HEK293T (cell line): ENCODE measurements around the gene PEX5.

Experiments
- ELF4 ChIP-seq: fragments of 450-650 bp; IDR thresholded peaks from 2 replicates; pipeline ENCODE4 v1.6.1; 2017; ENCODE audit warnings: antibody characterized with exemption
- HDGF ChIP-seq: fragments of 450-650 bp; IDR thresholded peaks from 2 replicates; pipeline ENCODE4 v1.6.1; 2017; ENCODE audit warnings: antibody characterized with exemption, borderline replicate concordance

- TF ChIP-seq ELF4, result no peak
- TF ChIP-seq HDGF, result no peak
These were observed 976 bp downstream of the PEX5 start for GRCh38 chr12:7190268-7191055.
